NCI-H345 (cell line): ENCODE data around the gene FAF1.
"Not testable (repeated sequence)": the region's sequence is repeated elsewhere in the genome, so short reads cannot be mapped to it uniquely, and the experiment has no call there.

Experiments used
- DNase-seq: peaks from one replicate; lab custom pipeline; 2025; lab: John Stamatoyannopoulos, UW

The FAF1 gene

DNA sequence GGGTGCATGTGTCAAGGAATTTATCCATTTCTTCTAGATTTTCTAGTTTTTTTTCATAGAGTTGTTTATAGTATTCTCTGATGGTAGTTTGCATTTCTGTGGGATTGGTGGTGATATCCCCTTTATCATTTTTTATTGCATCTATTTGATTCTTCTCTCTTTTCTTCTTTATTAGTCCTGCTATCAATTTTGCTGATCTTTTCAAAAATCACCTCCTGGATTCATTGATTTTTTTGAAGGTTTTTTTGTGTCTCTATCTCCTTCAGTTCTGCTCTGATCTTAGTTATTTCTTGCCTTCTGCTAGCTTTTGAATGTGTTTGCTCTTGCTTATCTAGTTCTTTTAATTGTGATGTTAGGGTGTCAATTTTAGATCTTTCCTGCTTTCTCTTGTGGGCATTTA, 52.5 kb downstream of the FAF1 start:
- DNase-seq, result not testable (repeated sequence)

DNA sequence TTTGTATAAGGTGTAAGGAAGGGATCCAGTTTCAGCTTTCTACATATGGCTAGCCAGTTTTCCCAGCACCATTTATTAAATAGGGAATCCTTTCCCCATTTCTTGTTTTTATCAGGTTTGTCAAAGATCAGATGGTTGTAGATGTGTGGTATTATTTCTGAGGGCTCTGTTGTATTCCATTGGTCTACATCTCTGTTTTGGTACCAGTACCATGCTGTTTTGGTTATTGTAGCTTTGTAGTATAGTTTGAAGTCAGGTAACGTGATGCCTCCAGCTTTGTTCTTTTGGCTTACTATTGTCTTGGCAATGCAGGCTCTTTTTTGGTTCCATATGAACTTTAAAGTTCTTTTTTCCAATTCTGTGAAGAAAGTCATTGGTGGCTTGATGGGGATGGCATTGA, 54.0 kb downstream of the FAF1 start:
- DNase-seq, result not testable (repeated sequence)

DNA sequence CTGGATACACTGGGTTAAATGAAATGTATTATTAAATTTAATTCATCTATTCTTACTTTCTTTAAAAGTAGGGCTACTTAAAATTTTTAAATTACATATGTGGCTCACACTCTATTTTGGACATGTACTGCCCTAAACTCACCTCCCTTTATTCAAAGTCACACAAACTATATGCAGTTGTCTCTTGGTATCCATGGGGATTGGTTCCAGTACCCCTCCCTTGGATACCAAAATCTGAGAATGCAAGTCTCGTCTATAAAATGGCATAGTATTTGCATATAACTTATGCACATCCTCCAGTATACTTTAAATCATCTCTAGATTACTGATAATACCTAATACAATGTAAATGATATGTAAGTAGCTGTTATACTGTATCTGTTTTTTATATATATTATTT, 57.6 kb downstream of the FAF1 start:
- DNase-seq, result no peak

DNA sequence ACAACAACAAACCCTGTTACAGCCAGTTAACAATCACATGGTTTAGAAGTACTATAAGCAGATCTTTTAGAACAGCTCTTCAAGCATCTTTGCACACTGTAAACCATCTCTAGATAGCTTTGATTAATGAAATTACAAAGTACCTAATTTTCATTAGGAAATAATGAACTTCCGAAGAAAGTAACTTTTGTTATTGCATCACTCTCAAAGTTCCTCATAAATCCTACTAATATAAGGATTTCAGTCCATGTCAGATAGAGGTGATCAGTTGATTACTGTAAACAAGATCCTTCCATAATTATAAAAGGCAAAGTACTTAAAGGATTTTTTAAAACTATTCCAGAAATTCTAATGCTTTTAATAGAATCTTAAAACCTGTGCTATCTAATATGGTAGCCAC, 58.2 kb downstream of the FAF1 start:
- DNase-seq, result no peak

DNA sequence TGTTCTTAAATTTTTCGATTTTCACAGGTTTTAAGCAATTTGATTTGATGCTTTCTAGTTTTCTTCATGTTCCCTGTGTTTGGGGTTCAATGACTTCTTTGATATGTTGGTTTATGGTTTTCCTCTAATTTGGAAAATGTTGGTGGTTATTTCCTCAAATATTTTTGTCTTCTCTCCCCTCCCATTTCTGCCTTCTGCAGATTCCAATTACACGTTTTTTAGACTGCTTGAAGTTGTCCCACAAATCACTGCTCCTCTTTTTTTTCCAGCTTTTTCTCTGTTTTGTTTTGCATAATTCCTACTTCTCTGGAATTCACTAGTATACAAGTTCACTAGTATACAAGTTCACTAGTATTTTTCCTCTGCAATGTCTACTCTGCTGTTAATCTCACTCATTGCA, 61.3 kb downstream of the FAF1 start:
- DNase-seq, result no peak

DNA sequence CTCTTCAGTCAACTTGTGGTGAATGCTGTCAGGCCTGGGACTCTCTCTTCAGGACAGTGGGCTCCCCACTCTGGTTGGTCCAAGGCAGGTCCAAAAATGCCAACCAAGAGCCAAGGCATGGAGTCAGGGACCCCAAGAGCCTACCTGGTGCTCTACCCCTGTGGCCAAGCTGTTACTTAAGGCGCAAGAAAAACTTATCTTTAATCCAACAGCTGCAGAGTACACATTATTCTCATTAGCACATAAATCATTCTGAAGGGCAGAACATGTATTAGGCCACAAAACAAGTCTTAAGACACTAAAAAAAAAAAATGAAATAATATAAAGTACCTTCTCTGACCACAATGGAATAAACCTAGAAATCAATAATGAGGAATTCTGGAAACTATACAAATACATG, 65.7 kb downstream of the FAF1 start:
- no peak for DNase-seq

DNA sequence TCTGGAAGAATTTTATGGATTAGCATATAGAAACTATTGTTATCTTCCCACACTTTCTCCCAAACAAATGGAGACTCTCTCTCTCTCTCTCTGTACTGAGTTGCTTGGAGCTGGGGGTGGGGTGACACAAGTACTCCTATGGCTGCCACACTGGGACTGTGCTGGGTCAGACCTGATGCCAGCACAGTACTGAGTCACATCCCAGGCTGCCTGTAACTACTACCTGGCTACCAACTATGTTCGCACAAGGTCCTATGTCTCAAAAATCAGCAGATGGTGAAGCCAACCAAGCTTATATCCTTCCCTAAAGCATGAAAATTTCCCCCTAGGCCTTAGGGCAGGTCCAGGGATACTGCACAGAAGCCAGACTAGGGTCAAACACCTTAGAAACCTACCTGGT, 66.6 kb downstream of the FAF1 start:
- no peak for DNase-seq

DNA sequence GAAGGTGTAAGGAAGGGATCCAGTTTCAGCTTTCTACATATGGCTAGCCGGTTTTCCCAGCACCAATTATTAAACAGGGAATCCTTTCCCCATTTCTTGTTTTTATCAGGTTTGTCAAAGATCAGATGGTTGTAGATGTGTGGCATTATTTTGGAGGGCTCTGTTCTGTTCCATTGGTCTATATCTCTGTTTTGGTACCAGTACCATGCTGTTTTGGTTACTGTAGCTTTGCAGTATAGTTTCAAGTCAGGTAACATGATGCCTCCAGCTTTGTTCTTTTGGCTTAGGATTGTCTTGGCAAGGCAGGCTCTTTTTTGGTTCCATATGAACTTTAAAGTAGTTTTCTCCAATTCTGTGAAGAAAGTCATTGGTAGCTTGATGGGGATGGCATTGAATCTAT, 72.5 kb downstream of the FAF1 start:
- DNase-seq, result not testable (repeated sequence)

DNA sequence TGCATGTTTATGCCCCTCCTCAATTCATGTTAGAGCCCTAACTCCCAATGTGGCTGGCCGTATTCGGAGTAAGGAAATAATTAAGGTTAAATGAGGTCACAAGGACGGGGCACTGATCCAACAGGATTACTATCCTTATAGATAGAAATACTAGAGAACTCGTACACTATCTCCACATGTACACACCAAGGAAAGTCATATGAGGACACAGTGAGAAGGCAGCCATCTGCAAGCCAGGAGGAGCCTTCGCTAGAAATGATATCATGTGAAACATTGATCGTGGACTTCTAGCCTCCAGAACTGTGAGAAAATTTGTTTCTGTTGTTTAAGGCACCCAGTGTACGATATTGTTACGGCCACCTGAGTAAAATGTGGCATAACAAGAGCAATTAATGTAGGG, 79.7 kb downstream of the FAF1 start:
- no peak for DNase-seq

DNA sequence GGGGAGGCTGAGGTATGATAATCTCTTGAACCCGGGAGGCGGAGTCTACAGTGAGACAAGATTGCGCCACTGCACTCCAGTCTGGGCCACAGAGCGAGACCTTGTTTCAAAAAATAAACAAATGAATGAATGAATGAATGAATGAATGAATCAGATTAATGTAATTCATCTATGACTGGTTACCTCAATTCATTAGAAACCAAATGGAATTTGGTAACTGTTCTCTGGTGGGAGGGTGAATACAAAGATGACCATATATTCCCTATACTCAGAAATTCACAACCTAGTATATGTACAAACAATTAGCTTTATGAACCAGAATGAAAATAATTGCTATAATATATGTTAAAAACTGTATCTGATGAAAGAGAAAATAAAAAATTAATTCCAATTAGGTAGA, 80.9 kb downstream of the FAF1 start:
- DNase-seq, result no peak

DNA sequence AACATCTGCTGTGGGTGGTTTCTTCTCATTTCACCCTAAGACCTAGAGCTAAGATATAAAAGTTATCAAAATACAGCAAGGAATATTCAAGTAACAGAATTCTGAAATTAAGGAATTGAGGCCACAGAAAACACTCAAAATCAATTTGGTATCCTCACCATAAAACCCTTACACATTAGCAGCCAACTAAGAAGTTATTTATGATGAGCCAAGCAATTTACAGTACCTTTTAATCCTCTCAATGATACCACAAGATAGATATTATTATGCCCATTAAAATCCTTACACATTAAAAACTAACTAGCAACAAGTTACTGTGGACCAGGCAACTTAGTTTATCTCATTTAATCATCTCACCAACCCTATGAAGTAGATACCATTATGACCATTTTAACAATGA, 81.6 kb downstream of the FAF1 start:
- no peak for DNase-seq

DNA sequence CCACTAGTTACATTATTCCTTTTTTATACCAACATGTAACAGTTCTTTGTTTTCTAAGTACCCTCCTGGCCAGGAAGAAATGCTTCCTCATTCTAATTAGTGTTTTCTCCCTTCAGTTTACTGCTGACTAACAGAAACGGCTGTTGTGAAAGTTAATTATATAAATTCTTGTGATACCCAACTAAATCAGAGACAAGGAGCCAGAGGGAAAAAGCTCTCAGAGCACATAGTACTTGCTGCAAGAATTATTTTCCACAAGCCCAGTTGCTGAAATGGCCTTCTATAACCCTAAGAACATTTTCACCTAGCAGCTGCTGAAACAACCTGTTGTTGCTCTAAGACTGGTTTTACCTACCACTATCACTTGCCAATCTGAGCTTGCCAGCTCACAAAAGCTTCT, 82.4 kb downstream of the FAF1 start:
- no peak for DNase-seq

DNA sequence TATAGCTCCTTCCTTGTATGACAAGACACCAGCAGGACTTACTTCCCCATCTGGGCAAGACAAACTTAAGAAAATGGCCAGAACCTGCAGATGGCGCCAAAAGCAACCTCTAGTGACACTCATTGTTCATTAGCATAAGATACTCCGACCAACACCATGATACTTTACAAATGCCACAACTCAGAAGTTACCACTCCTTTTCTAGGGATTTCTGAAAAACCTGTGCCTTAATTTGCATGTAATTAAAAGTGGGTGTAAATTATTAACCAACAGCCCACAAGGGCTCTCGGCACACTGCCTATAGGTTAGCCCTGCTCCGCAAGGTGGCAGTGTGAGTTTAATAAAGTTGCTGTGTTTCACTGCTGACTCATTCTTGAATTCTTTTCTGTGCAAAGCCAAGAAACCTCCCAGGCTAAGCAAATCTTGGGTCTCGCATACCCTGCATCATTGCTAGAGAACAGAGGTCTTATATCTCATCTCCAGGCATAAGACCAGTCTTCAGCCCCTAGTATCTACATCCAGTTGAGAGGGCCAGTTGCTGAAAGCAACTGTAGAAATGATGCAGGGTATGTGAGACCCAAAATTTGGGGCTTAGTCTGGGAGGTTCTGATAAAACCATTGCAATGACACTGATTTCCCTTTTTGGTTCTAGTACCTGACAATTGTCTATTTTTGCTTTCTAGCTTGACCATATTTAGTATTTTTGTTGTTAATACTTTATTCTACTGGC, 86.4 kb downstream of the FAF1 start:
- peak; percentile 32 for DNase-seq

DNA sequence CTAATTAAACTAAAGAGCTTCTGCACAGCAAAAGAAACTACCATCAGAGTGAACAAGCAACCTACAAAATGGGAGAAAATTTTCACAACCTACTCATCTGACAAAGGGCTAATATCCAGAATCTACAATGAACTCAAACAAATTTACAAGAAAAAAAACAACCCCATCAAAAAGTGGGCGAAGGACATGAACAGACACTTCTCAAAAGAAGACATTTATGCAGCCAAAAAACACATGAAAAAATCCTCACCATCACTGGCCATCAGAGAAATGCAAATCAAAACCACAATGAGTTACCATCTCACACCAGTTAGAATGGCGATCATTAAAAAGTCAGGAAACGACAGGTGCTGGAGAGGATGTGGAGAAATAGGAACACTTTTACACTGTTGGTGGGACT, 95.2 kb downstream of the FAF1 start:
- DNase-seq, result not testable (repeated sequence)

DNA sequence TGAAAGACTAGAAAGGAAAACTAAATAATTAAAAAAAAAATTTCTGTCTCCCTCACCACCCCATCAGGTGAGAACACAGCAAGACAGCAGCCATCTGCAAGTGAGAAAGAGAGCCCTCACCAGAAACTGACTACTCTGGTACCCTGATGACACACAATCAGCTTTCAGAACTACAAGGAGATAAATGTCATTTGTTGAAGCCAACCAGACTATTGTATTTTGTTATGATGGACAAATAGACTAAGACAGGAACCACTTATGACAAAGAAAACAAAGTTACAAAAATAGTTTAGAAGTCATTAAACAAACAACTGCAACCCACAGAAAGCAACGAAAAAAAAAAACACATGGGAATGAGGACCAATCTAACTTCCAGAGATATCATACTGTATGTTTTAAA, 98.3 kb downstream of the FAF1 start:
- no peak for DNase-seq

DNA sequence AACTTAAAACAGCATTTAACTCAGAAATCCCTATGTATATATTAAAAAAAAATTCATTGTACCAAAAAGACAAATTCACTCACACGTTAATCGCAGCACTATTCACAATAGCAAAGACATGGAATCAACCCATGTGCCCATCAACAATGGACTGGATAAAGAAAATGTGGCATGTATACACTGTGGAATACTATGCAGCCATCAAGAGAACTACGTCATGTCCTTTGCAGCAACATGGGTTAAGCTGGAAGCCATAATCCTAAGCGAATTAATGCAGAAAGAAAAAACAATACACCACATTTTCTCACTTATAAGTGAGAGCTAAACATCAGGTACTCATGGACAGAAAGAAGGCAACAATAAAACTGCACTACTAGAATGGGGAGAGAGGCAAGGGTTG, 99.4 kb downstream of the FAF1 start:
- DNase-seq, result no peak

DNA sequence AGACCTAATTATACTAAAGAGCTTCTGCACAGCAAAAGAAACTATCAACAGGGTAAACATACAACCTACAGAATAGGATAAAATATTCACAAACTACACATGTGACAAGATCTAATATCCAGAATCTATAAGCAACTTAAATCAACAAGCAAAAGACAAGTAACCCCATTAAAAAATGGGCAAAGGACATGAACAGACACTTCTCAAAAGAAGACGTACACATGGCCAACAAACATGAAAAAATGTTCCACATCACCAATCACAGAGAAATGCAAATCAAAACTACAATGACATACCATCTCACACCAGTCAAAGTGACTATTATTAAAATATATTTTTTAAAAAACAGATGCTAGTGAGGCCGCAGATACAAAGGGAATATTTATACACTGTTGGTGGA, 99.8 kb downstream of the FAF1 start:
- DNase-seq, result no peak

DNA sequence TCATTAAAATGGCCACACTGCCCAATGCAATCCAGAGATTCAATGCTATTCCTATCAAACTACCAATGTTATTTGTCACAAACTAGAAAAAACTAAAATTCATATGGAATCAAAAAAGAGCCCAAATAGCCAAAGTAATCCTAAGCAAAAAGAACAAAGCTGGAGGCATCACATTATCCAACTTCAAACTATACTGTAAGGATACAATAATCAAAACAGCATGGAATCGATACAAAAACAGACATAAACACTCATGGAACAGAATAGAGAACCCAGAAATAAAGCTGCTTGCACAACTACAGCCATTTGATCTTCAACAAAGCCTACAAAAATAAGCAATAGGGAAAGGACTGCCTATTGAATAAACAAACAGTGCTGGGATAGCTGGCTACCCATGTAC, 100.4 kb downstream of the FAF1 start:
- DNase-seq, result no peak

DNA sequence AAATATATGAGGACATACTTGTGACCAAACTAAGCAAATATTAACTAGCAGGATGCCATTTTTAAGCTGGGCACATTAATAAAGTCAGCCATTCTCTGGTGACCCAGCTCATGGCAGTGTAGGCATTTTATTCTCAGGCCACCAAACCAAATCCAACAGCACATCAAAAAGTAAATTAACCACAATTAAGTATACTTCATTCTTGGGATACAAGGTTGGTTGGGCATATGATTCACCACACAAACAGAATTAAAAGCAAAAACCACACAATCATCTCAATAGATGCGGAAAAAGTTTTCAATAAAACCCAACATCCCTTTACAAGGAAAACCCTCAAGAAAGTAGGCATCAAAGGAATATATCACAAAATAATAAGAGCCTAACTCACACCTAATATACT, 101.3 kb downstream of the FAF1 start:
- no peak for DNase-seq

DNA sequence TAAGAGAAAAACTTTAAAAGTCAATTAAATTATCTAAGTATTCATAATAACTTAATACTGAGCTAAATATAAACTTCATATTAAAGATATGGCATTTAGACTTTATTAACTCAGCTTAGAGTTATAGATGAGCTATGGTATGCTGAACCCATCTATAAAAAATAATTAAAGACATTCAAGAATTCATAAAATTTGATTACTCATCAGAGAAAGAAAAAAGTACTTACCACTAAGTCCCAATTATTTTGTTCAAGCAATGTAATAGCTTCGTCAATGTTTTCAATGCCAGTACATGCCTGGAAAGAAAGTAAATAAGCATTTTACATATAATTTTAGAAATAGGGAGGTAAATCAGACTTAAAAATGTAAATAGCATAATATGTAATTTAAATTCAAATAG, 102.4 kb downstream of the FAF1 start:
- DNase-seq, result no peak

DNA sequence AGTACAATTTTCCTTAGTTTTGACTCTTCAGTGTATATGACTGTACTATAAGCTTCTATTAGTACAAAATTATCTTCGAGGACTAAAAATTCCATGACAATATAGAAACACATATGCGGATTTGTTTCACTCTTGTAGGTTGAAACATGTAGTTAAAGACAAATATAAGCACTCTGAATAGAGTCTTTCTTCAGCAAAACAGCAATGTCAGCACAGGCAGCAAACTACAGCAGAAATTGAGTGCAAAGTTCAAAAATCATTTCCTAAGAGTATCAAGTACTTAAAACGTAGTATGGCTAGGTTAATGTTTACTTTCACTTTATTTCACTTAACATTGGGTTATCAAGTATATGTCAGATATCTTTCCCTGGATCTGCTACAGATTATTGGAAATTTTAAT, 106.7 kb downstream of the FAF1 start:
- DNase-seq, result no peak

DNA sequence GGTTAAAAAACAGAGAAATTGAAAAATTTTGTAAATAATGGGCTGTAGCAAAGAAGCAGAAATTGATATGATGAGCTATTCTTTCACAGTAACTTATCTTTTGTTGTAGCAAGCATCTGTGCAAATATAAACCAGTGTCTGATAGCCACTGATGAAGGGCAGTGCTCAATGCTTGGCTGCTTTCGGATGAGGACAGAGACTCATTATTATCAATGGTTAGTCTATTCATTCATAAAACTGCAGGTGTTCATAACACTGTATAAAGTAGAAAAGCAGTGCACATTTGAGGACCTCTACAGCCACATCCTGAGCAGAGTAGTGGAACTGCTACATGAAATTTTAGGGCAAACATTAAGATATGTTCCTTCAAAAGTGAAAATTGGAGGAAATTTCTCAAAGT, 107.2 kb downstream of the FAF1 start:
- DNase-seq, result peak; percentile 58

DNA sequence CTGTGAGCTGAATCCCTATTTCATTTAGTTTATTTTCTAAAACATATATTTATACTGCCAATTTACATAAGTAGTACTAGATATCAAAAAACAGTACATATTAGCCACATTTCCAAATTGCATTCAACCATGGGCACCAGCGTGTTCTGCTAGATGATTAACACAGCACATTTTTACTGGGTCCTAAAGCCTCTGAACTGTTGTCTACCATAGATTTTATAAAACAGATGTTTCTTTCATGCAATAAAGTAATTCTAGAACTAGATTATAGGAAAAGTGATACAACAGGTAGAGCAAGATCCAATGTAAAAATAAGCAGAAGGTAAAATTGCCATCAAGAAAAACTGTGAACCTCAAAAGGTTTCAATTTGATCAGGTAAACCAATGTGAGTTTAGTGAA, 108.6 kb downstream of the FAF1 start:
- DNase-seq, result no peak

DNA sequence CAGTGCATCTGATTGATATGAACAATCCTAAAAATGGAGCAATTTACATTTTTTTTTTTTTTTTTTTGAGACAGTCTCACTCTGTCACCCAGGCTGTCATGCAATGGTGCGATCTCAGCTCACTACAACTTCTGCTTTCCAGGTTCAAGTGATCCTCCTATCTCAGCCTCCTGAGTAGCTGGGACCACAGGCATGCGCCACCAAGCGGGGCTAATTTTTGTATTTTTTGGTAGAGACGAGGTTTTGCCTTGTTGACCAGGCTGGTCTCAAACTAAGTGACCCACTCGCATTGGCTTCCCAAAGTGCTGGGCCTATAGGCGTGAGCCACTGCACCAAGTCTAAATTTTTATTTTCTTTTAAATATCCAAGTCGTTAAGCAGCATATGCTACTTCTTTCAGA, 109.0 kb downstream of the FAF1 start:
- DNase-seq, result no peak

DNA sequence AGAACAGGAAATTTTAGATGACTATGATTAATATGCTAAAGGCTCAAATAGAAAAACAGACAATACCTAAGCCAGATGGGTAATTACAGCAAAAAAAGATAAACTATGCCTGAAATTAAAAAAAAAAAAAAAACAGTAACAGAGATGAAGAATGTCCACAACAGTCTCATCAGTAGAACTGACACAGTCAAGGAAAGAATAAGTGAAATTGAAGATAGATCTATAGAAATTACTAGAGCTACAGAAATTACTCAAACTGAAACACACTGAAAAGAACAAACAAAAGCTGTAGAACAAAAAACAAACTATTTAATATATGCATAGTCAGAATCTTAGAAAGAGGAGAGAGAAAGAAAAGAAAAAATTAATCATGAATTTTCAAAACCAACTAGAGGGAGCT, 112.8 kb downstream of the FAF1 start:
- no peak for DNase-seq
